22Rv1 (cell line): ENCODE data around the gene IGF1R.

ENCODE experiments used
- H3K27ac ChIP-seq: fragments of 450-650 bp; 2 replicates; pipeline ENCODE4 v1.5.1; 2017
- CTCF ChIP-seq: fragments of 450-650 bp; IDR thresholded peaks from 2 replicates; pipeline ENCODE4 v1.5.1; 2017; ENCODE audit warnings: mild to moderate bottlenecking
- ZFX ChIP-seq: fragments of 450-650 bp; IDR thresholded peaks from 2 replicates; pipeline ENCODE4 v1.6.1; 2017; ENCODE audit warnings: antibody characterized with exemption, borderline replicate concordance

The IGF1R gene

GRCh38 chr15:98840053-98840452, 191.7 kb downstream of the IGF1R start:
- TF ChIP-seq CTCF, result no peak
- no peak for TF ChIP-seq ZFX
- H3K27ac ChIP-seq, result no peak overlapping the region

GRCh38 chr15:98841419-98841970, 193.2 kb downstream of the IGF1R start:
- TF ChIP-seq ZFX (no peak), CTCF (no peak)
- no peak overlapping the region for H3K27ac ChIP-seq

GRCh38 chr15:98842192-98842972, 194.0 kb downstream of the IGF1R start:
- 0 out of 2 replicates have a peak overlapping the region, but pooled peaks have one; percentile 8 for H3K27ac ChIP-seq
- no peak for TF ChIP-seq ZFX
- no peak for TF ChIP-seq CTCF

- H3K27ac ChIP-seq, result peak overlapping the region; percentile 69
- TF ChIP-seq CTCF (no peak), ZFX (no peak)
These were observed 194.6 kb downstream of the IGF1R start for GRCh38 chr15:98842973-98843285.

GRCh38 chr15:98843844-98844243, 195.5 kb downstream of the IGF1R start:
- no peak for TF ChIP-seq CTCF
- no peak for TF ChIP-seq ZFX
- peak overlapping the region; percentile 69 for H3K27ac ChIP-seq

GRCh38 chr15:98844261-98844660, 195.9 kb downstream of the IGF1R start:
- peak overlapping the region; percentile 69 for H3K27ac ChIP-seq

More at GRCh38 chr15:98844261-98844660, 195.9 kb downstream of the IGF1R start:
- no peak for TF ChIP-seq CTCF
- TF ChIP-seq ZFX, result no peak
